Measurements from ENCODE around the gene LBX1.

The LBX1 gene, protein sequence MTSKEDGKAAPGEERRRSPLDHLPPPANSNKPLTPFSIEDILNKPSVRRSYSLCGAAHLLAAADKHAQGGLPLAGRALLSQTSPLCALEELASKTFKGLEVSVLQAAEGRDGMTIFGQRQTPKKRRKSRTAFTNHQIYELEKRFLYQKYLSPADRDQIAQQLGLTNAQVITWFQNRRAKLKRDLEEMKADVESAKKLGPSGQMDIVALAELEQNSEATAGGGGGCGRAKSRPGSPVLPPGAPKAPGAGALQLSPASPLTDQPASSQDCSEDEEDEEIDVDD

DNA sequence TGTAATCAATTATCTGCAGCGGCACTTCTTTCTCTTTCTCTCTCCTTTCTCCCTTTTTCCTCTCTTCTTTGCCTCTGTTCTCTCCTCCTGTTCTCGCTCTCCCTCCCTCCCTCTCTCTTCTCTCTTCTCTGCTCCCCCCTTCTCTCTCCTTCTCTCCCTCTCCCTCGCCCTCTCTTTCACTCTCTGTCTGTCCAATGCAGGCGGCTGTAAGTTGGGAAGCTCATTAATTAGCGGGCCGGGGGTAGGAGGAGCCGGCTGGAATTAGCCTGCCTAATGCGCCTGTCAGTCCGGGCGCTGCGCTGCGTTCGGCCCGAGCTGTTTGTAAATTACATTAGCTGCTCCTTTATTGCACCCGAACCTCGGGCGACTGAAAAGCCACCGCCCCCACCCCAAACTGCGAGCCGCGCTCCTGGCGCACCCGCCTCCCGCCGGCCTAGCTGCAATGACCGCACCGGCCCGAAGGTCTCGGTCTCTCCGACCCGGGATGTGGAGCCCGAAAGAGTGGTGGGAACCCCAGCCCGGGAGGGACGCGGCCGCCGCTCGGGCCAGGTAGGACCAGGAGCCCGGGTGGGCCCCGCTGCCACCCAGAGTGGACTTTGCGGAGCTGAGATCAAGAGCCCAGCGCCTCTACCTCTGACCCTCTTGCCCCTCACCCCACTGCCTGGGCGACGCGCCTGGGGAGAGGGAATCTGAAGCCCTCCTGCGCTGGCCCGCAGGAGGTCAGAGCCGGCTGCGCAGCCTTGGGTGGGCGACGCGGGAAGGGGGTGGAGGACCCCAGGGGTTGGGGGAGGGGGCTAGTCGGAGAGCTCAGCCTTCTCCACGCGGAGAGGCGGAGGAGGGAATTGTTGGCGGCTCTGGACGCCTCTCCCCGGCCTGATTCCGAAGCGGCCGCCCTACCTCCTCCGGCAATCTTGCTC, at the start of gene LBX1:
TSS of gene LBX1 (minus strand) at position 198 of the 917 bp plus-strand sequence. CDS start 648 bp downstream, outside the sequence.
- no peak for DNase-seq (ENCODE audit: low read depth)

DNA sequence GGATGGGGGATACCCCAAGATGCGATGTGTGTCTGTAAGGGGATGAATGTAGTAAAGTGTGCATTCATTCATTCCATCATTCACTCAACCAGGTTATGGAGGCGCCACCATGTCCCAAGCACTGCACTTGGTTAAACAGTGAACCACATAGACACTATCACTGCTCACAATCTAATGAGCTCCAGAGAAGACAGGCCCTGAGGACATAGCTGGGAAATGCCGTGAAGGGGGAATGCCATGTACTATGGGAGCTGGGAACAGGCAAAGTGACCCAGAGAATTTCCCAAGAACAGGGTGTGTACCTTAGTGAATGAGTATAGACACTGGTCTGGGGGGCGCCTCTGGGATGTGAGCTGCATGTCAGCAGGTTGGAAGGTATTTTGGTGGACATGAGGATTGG, 44.5 kb upstream of the LBX1 start:
- no peak for DNase-seq (ENCODE audit: low read depth)

DNA sequence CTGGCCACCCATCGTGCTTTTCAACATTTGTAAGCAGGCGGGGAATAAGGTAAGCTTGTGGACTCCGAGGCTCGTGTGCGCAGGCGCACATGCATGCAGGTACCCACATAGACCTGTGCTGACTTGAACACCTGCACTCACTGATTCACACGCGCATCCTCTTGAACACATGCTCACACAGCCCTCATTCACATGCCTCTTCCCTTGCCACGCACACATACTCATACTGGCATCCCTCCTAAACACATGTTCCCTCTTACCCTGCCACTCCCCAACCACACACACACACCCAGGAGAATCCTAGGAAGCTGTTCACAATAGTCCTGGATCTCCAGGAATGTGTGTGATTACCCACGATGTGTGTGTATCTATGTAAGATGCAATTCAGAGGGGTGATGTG, 44.1 kb upstream of the LBX1 start:
- no peak for DNase-seq (ENCODE audit: low read depth)

DNA sequence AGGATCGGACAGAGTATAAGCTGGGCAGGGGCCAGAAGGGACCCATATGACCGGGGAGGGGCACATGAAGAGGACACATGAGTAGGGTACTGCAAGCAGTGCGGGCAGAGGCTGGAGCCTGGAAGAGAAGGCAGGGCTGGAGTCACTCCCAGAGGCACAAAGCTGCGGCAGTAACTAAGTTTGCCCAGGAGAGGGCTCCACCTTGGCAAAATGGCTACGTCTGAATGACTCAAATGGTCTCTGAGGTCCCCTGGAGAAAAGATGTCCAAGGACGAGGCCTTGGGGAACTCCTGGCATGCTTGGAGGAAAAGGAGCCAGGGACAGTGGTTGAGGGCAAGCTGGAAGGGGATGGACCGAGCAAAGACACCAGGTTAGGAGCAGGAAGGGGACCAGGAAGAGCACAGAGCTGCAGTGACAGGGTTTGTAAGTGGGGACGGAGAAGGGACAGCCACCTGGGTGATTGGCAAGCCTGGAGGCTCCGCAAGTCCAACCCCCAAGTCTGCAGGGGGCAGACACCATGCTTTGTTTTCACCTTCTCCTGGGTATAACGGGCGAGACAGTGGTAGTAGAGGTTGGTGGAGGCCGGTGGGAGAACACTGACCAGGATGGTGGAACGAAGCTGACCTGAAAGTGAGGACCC, 43.1 kb upstream of the LBX1 start:
- DNase-seq (ENCODE audit: low read depth) = peak; percentile 37

DNA sequence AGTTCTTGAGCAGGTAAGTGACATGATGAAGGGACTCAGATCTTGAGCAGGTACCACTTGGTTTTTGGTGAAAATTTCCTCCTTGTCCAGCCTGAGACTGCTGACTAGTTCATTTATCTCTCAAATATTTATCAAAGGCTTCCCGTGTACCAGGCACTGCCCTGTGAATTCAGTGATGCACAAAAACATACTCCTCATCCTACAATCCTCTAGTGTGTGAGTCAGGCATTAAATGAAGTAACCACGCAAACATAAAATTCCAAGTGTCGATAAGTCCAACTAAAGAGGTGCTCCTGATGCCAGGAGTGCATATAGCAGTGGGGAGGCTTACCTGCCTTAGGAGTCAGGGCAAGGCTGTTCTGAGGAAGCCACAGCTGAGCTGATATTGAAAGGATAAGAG, 41.5 kb upstream of the LBX1 start:
- DNase-seq (ENCODE audit: low read depth) = no peak

- no peak for DNase-seq (ENCODE audit: low read depth)
Measured at GRCh38 chr10:101267776-101268175, 38.5 kb upstream of the LBX1 start.

- no peak for DNase-seq (ENCODE audit: low read depth)
Measured at GRCh38 chr10:101267290-101267680, 38.0 kb upstream of the LBX1 start.

GRCh38 chr10:101266381-101267289, 37.4 kb upstream of the LBX1 start:
- DNase-seq (ENCODE audit: low read depth) = no peak

DNA sequence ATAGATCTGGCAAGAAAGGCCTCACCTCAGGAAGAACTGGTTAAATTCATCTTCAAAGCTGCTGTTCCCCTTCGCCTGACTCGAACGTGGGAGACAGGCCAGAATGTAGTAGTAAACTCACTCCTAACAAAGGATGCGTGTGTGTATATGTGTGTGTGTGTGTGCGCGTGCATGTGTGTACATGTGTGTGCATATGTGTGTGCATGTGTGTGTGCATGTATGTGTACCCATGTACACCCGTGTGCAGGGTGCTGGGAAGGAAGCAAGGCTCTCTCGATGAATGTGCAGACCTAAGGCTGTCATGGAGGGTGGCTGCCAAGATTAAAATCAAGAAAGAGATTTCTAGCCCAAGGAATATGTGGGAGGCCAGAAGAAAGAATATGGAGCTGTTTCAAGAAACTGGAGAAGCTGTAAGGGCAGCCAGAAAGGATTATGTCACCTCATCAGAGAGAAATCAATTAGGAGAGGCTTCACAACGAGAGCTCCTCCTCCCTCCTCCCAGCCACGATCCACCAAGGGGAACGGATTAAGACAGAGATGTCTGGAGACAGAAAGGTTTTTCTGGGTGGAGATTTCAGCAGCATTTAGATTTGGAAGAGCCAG, 34.0 kb upstream of the LBX1 start:
- DNase-seq (ENCODE audit: low read depth) = no peak

DNA sequence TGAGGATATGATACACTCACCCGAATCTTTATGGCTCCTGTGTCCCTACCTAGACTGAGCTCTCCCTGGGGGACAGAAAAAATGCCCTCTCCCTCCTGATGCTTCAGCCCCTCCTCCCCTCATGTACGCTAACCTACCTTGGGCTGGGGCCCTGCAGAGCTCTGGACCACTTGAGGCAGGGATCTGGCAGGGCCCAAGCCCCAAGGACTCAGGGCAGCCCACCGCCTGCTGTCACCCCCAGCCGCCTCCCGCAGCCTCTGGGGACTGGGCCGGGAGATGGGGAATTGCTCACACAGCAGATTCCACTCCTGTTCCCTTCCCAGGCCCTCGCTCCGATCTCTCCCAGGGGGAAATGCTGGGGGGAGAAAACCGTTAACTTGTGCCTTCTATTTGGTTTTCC, 32.9 kb upstream of the LBX1 start:
- DNase-seq (ENCODE audit: low read depth) = no peak

- no peak for DNase-seq (ENCODE audit: low read depth)
Measured at GRCh38 chr10:101261702-101262101, 32.4 kb upstream of the LBX1 start.

GRCh38 chr10:101260764-101261481, 31.7 kb upstream of the LBX1 start:
- no peak for DNase-seq (ENCODE audit: low read depth)

GRCh38 chr10:101258179-101258885, 29.1 kb upstream of the LBX1 start:
- no peak for DNase-seq (ENCODE audit: low read depth)

DNA sequence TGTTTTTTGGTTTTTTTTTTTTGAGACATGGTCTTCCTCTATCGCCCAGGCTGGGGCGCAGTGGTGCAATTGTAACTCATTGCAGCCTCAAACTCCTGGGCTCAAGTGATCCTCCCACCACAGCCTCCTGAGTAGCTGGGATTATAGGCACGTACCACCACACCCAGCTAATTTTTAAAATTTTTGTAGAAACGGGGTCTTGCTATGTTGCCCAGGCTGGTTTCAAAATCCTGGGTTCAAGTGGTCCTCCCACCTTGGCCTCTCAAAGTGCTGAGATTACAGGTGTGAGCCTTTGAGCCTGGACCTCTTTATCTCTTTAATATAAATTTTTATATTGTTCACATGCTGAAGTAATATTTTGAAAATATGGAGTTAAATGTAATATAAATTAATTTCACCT, 28.2 kb upstream of the LBX1 start:
- DNase-seq (ENCODE audit: low read depth) = no peak

DNA sequence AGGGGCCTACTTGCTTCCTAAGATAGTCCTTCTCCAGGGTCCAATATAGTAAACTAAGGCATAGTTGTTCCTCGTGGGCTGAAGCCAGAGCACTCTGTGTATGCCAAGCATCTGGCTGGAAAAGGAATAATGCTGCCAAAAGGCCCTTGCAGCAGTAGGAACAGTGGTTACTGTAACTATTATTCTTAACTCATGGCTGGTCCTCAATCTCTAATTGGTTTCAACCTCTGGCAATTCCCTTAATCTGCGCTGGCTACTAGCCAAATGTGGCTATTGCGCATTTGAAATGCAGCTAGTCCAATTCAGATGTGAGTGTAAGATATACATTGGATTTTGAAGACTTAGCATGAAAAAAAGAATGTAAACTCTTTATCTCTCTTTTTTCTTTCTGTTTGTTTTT, 27.8 kb upstream of the LBX1 start:
- DNase-seq (ENCODE audit: low read depth) = no peak

DNA sequence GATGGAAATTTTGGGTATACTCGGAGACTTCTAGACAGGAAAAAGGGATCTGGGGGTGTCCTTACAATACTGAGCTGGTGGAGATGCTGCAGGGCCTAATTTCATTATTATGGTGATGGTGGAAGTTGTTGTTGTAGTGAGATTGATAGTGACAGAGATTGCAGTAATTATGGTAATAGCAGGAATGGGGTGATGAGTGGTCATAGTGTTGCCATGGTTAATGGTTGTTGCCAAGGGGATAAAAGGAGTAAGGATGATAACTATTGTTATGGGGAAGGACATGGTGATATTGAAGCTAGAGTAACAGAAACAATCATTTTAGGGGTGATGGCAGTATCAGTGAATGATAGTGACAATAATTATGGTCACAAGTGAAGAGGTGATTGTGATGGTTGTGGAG, 27.1 kb upstream of the LBX1 start:
- no peak for DNase-seq (ENCODE audit: low read depth)

- no peak for DNase-seq (ENCODE audit: low read depth)
Measured at GRCh38 chr10:101250136-101250535, 20.9 kb upstream of the LBX1 start.

DNA sequence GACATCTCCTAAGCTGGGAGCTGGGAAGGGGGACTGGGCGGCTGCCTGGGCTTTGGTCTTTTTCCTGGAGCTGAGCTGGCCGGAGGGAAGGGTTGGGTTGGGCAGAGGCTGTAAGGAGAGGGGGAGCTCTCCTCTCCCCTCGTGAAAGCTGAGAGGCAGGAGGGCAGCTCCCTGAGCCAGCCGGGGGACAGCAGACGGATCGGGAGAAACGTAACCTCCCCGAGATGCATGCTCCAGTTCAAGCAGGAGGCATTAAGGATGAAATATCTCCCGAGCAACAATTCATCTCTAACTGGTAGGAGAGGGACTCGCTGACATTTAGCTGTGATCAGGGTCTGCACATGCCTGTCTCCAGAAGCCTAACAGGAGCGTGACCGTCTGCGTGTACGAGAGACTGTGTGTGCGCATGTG, 19.9 kb upstream of the LBX1 start:
- DNase-seq (ENCODE audit: low read depth) = no peak

DNA sequence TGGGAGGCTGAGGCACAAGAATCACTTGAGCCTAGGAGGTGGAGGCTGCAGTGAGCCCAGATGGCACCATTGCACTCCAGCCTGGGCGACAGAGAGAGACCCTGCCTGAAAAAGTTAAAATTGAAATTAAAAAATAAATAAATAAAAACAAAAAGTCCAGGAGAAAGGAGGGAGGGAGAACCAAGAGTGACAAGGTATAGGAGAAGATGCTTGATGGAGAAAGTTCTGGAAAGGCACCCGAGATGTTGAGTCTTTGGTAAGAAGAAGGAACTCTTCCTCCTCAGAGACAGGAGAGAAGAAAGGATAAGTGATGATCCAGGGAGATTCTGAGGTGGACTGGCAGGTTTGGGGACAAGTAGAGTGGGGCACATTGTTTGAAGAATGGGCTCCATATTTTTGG, 17.4 kb upstream of the LBX1 start:
- DNase-seq (ENCODE audit: low read depth) = no peak

All from stimulated activated CD8-positive, alpha-beta memory T cell treated with anti-CD3 and anti-CD28 coated beads, Interleukin-4, amount 100 ng/mL, for 24 hours (primary cell).